Measurements from ENCODE around the gene STIM2.

GRCh38 chr4:26912810-26913209, 52.2 kb downstream of the STIM2 start:
- no peak for TF ChIP-seq CTCF (IDR thresholded peaks at IDR 0.05 in 4 of 5, conservative IDR thresholded peaks at IDR 0.05 in 1 of 5)
- TF ChIP-seq POLR2A (IDR thresholded peaks at IDR 0.05), result no peak

Measured in gastrocnemius medialis (tissue), 4 donors.